HG03354 (cell line): ENCODE data around the gene CATSPER1.

ENCODE experiments used
- ATAC-seq: cut with Tn5 transposase; IDR thresholded peaks from one replicate; pipeline ENCODE4 v1.9.1; 2021; ENCODE audit warnings: mild to moderate bottlenecking; ENCODE audit not compliant: unreplicated experiment, poor library complexity, severe bottlenecking

CATSPER1 gene

GRCh38 chr11:65977621-65978390 is 48.5 kb downstream of the CATSPER1 start:
- ATAC-seq = no peak

GRCh38 chr11:65976216-65977176 is 49.8 kb downstream of the CATSPER1 start:
- no peak for ATAC-seq

- no peak for ATAC-seq
Observed at GRCh38 chr11:65975771-65976170, 50.5 kb downstream of the CATSPER1 start.

- ATAC-seq = no peak
Observed at GRCh38 chr11:65973439-65974110, 52.7 kb downstream of the CATSPER1 start.

GRCh38 chr11:65972116-65972515 is 54.2 kb downstream of the CATSPER1 start:
- ATAC-seq = no peak

- ATAC-seq = no peak
Observed at GRCh38 chr11:65968600-65969482, 57.4 kb downstream of the CATSPER1 start.

- ATAC-seq = no peak
Observed at GRCh38 chr11:65967329-65967934, 58.8 kb downstream of the CATSPER1 start.
